ENCODE results near the gene NECAB2. TPM values are rescaled to one million over a fixed set of nuclear protein-coding genes. Genes with fewer than 3 reads are reported as not detected.

NECAB2 gene
- total RNA-seq, result 10 to 100 TPM; 12.7 to 14.9 TPM
- polyA plus RNA-seq (ENCODE audit: insufficient read length in 2 of 2), result 10 to 100 TPM; 78.5 to 82.1 TPM
- long read RNA-seq, donor 1, transcript NECAB2-201 (13 exons, 1,608 nt), result major isoform, 15 of 26 reads
- long read RNA-seq, donor 1, partial matches to known transcripts, result 11 of 26 reads
- long read RNA-seq, donor 1, other reads (novel, unspliced or antisense), result 0 of 26 reads
- long read RNA-seq, donor 2, partial matches to known transcripts, result 5 of 9 reads
- long read RNA-seq, donor 2, other reads (novel, unspliced or antisense), result 0 of 9 reads
- long read RNA-seq, donor 3, transcript NECAB2-201 (13 exons, 1,608 nt), result major isoform, 8 of 8 reads
- long read RNA-seq, donor 3, partial matches to known transcripts, result 0 of 8 reads
- long read RNA-seq, donor 3, other reads (novel, unspliced or antisense), result 0 of 8 reads
- long read RNA-seq, donor 4, result 0 reads

DNA sequence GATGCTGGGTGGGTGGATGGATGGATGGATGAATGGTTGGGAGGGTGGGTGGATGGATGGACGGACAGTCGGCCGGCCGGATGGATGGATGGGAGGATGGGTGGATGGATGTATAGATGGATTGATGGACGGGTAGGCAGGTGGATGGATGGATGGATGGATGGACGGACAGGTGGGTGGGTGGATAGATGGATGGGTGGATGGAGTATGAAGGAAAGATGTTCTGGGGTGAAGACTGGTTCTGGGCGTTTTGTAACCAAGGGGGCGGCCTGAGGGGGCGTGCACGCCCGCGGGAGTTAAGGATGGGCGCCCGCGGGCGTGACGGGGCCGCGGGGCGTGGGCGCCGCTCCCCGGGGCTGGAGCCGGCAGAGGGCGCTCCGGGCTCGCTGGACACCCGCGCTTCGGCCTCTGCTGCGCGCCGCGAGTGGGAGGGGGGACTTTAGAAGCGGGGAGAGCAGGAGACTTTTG is at the start of gene NECAB2:
Gene NECAB2, plus strand, starts transcription at position 407 of the 468 bp plus-strand sequence. CDS start 405 bp downstream, outside the sequence.
- Histone ChIP-seq H3K4me1 (ENCODE audit: control insufficient read depth, insufficient read depth, low read length) (peaks cover 21% of the 10 kb centered on the region), H3K27ac (ENCODE audit: low read depth, low read length) (no peak within 1 kb of the TSS), H3K36me3 (ENCODE audit: control insufficient read depth, insufficient read depth, low read length) (peaks cover 21% of the 10 kb centered on the region), H3K27me3 (ENCODE audit: control insufficient read depth, insufficient read depth, low read length) (peaks cover 2% of the 10 kb centered on the region), H3K9me3 (ENCODE audit: control insufficient read depth, insufficient read depth, low read length) (no peaks in the 10 kb centered on the region), H3K4me3 (ENCODE audit: low read depth, low read length) (peak within 1 kb of the TSS; percentile 32)
- WGBS (ENCODE audit: insufficient coverage), result 23% methylated on average over 18 of the region's 35 CpGs
- peak in 3 of 6 donors; percentile 38 to 82 (median 75) for DNase-seq (ENCODE audit: low read depth in 4 of 6, low spot score in 6 of 6)

DNA sequence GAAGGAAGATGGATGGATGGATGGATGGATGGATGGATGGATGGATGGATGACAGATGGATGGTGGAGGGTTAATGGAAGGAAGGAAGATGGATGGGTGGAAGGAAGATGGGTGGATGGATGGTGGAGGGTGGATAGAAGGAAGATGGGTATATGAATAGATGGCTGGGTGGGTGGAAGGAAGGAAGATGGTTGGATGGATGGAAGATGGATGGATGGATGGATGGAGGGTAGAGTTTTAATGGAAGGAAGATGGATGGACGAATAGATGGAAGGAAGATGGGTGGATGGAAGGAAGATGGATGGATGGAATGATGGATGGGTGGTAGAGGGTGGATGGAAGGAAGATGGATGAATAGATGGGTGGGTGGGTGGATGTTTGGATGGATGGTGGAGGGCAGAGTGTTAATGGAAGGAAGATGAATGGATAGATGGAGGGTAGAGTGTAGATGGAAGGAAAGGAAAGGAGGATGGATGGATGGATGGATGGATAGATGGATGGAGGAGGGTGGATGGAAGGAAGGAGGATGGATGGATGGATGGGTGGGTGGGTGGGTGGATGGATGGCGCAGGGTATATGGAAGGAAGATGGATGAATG is 47.1 kb upstream of the NECAB2 start:
- DNase-seq (ENCODE audit: low read depth in 4 of 6, low spot score in 6 of 6), result no peak
- 87% methylated on average over 1 of the region's 2 CpGs for WGBS (ENCODE audit: insufficient coverage)
- no peaks in the 10 kb centered on the region for H3K27me3 ChIP-seq (ENCODE audit: control insufficient read depth, insufficient read depth, low read length)
- peaks cover 85% of the 10 kb centered on the region for H3K36me3 ChIP-seq (ENCODE audit: control insufficient read depth, insufficient read depth, low read length)
- no peak overlapping the region for H3K27ac ChIP-seq (ENCODE audit: low read depth, low read length)
- no peaks in the 10 kb centered on the region for H3K4me1 ChIP-seq (ENCODE audit: control insufficient read depth, insufficient read depth, low read length)
- H3K9me3 ChIP-seq (ENCODE audit: control insufficient read depth, insufficient read depth, low read length), result no peaks in the 10 kb centered on the region
- H3K4me3 ChIP-seq (ENCODE audit: low read depth, low read length), result no peak overlapping the region

DNA sequence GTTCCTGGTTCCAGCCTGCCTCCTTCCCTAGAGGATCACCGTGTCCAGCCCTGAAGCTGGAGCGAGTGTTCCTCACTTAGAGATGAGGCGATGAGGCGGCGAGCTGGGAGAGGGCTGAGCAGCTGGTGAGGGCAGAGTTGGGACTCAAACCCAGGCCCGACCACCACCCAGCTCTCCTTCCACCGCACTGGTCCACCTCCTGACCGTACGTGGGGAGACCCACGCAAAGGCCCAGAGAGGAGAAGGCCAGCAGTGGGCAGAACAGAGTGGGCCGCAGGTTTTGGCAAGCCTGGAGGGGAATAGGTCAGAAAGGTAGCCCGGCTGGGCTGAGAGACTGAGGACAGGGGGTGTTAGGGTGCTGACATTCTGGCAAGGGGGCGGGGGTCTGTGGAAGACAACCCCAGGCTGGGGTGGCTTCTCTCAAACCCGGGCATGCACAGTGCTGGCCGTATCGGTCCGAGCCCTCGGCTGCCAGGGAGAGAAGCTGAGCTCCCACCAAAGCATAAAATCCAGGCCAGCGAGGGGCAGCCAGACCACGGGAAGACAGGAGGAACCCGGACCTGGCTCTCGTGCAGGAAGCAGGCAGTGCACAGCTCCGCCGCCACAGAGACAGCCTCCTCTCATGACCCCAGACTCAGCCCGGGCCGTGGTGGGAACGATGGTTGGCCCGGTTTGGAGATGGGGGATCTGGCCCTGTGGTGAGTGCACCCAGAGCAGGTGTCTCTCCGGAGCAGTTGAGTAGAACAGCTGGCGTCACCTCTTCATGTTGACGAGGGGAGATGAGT is 44.3 kb upstream of the NECAB2 start:
- WGBS (ENCODE audit: insufficient coverage), result 88% methylated on average over 24 of the region's 31 CpGs

DNA sequence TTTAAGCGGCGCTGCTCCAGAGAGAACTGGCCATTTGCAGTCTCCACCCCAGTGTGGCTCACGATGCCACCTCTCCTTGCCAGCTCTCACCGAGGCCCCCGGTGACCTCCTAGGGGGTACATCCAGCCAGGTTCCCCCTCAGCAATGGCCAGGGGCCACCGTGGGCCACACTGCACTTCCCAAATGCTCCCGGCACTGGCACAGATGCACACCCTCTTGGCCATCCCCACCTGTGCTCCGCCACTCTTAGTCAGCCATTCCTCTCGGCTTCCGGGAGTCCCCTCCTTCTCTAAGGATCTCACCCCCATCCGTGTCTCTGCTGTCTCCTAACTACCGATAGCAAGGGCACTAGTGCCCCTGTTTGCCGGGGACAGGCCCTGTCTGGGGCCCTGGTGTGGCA is 43.4 kb upstream of the NECAB2 start:
- peaks cover 58% of the 10 kb centered on the region for H3K36me3 ChIP-seq (ENCODE audit: control insufficient read depth, insufficient read depth, low read length)
- WGBS (ENCODE audit: insufficient coverage), result 75% methylated on average over 12 of the region's 13 CpGs
- no peak overlapping the region for H3K4me3 ChIP-seq (ENCODE audit: low read depth, low read length)
- no peak overlapping the region for H3K27ac ChIP-seq (ENCODE audit: low read depth, low read length)
- DNase-seq (ENCODE audit: low read depth in 4 of 6, low spot score in 6 of 6), result no peak
- H3K9me3 ChIP-seq (ENCODE audit: control insufficient read depth, insufficient read depth, low read length), result no peaks in the 10 kb centered on the region
- peaks cover 10% of the 10 kb centered on the region for H3K4me1 ChIP-seq (ENCODE audit: control insufficient read depth, insufficient read depth, low read length)
- H3K27me3 ChIP-seq (ENCODE audit: control insufficient read depth, insufficient read depth, low read length), result no peaks in the 10 kb centered on the region

More for the DNA sequence above, 44.3 kb upstream of the NECAB2 start:
- peaks cover 66% of the 10 kb centered on the region for H3K36me3 ChIP-seq (ENCODE audit: control insufficient read depth, insufficient read depth, low read length)
- no peak overlapping the region for H3K27ac ChIP-seq (ENCODE audit: low read depth, low read length)
- DNase-seq (ENCODE audit: low read depth in 4 of 6, low spot score in 6 of 6), result no peak
- no peaks in the 10 kb centered on the region for H3K27me3 ChIP-seq (ENCODE audit: control insufficient read depth, insufficient read depth, low read length)
- no peaks in the 10 kb centered on the region for H3K9me3 ChIP-seq (ENCODE audit: control insufficient read depth, insufficient read depth, low read length)
- H3K4me1 ChIP-seq (ENCODE audit: control insufficient read depth, insufficient read depth, low read length), result peaks cover 10% of the 10 kb centered on the region
- H3K4me3 ChIP-seq (ENCODE audit: low read depth, low read length), result no peak overlapping the region

DNA sequence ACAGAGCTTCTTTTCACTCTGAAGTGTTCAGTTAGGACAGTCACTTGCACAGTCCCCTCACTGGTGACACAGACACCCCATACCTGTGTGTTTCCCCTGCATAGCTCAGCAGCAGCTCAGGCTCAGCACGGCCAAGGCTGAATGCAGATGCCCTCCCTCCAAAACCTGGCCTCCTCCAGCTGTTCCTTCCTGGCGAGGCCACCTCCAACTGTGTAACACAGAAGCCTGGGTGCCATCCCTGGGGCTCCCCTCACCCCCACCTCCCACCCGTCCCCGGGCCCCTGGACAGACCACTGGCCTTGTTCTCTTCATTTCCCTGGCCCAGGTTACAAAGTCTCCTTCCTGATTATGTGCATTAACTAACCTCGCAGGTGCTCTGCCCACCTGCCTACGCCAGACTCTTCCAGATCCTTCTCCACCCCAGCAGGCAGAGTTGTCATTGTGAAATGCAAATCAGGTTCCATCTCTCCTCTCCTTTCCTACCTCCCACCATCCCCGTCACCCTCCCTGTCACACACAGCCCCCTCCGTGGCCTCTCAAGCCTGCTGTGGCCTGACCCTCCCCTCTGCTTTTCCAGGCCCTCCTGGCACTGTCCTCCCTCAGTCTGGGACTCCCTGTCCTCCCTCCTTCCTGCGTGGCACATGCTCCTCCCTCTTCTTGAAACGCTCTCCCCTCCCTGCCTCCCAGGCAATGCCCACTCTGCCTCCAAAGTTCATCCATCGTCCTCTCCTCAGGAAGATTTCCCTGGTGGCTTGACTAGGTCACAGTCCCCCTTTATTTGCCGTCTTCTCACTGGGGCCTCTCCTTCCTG is 42.7 kb upstream of the NECAB2 start:
- H3K36me3 ChIP-seq (ENCODE audit: control insufficient read depth, insufficient read depth, low read length), result peaks cover 58% of the 10 kb centered on the region
- no peak for DNase-seq (ENCODE audit: low read depth in 4 of 6, low spot score in 6 of 6)
- H3K27me3 ChIP-seq (ENCODE audit: control insufficient read depth, insufficient read depth, low read length), result no peaks in the 10 kb centered on the region
- 78% methylated on average over 12 of the region's 12 CpGs for WGBS (ENCODE audit: insufficient coverage)
- no peak overlapping the region for H3K27ac ChIP-seq (ENCODE audit: low read depth, low read length)
- peaks cover 10% of the 10 kb centered on the region for H3K4me1 ChIP-seq (ENCODE audit: control insufficient read depth, insufficient read depth, low read length)
- no peaks in the 10 kb centered on the region for H3K9me3 ChIP-seq (ENCODE audit: control insufficient read depth, insufficient read depth, low read length)
- H3K4me3 ChIP-seq (ENCODE audit: low read depth, low read length), result no peak overlapping the region

DNA sequence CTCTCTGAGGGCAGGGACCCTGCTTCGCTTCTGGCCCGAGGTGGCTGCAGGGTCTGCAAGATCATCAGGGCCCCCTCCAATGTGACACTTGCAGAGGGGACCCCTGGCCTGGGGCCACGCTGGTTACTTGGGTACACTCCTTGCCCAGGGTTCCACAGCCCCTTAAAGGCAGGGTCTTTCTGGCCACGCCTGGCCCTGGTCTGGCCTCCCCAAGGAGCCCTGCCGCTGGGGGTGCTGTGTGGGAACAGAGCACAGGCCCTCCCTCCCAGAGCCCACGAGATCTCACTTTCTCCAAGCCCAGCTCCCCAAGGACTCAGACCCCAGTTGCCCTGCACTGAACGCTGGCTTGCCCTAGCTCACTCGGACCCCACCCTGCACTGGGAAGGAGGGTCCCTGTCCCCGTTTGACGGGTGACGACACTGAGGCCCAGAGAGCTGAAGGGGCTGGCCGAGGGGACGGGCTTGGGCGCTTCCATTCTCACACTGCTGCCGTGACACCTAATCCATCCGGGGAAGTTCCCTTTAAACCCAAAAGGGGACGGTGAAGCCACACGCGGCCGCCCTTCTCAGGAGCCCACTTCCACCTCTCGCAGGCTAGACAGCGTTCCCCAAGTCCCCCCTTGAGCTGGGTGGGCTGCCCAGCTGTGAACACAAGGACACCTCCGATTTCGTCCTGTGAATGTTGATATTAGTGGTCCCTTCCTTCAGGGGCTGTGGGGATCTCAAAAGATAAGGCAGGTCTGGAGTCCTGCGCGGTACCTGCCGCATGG is 41.9 kb upstream of the NECAB2 start:
- Histone ChIP-seq H3K4me3 (ENCODE audit: low read depth, low read length) (no peak overlapping the region), H3K27ac (ENCODE audit: low read depth, low read length) (no peak overlapping the region)
- WGBS (ENCODE audit: insufficient coverage), result 56% methylated on average over 27 of the region's 27 CpGs

DNA sequence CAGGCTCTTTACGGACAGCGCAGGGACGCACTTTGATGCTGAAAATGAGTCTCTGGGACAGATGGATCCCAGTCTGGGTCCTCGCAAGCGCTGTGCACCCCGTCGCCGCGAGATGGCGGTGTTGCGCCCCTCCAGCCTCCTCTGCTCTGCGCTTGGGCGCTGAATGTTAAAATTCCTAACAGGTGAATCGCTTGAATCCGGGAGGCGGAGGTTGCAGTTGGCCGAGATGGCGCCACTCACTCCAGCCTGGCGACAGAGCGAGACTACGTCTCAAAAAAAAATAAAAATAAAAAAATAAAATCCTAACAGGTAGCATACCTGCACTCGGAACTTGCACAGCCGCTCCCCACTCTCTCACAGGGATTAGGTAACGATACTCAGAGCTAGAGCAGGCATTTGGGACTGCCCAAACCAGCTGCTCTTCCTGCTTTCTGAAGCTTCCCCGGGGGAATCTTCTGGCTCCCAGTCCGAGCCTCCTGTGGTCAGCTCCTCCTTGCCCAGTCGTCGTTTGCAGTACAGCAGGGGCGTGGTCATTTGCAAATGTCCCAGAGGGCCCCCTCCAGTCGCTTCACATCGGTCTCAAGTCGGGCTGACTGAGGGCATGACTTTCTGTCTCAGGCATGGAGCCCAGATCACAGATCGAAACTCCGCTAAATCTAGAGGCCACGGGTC is 41.2 kb upstream of the NECAB2 start:
- Histone ChIP-seq H3K36me3 (ENCODE audit: control insufficient read depth, insufficient read depth, low read length) (peaks cover 65% of the 10 kb centered on the region), H3K4me3 (ENCODE audit: low read depth, low read length) (no peak overlapping the region), H3K27me3 (ENCODE audit: control insufficient read depth, insufficient read depth, low read length) (no peaks in the 10 kb centered on the region), H3K9me3 (ENCODE audit: control insufficient read depth, insufficient read depth, low read length) (no peaks in the 10 kb centered on the region), H3K27ac (ENCODE audit: low read depth, low read length) (no peak overlapping the region), H3K4me1 (ENCODE audit: control insufficient read depth, insufficient read depth, low read length) (peaks cover 10% of the 10 kb centered on the region)
- 19% methylated on average over 25 of the region's 35 CpGs for WGBS (ENCODE audit: insufficient coverage)
- peak; percentile 29 to 93 (median 49) for DNase-seq (ENCODE audit: low read depth in 4 of 6, low spot score in 6 of 6)

More for the DNA sequence above, 41.9 kb upstream of the NECAB2 start:
- no peaks in the 10 kb centered on the region for H3K27me3 ChIP-seq (ENCODE audit: control insufficient read depth, insufficient read depth, low read length)
- no peaks in the 10 kb centered on the region for H3K9me3 ChIP-seq (ENCODE audit: control insufficient read depth, insufficient read depth, low read length)
- H3K36me3 ChIP-seq (ENCODE audit: control insufficient read depth, insufficient read depth, low read length), result peaks cover 62% of the 10 kb centered on the region
- H3K4me1 ChIP-seq (ENCODE audit: control insufficient read depth, insufficient read depth, low read length), result peaks cover 10% of the 10 kb centered on the region
- no peak for DNase-seq (ENCODE audit: low read depth in 4 of 6, low spot score in 6 of 6)

DNA sequence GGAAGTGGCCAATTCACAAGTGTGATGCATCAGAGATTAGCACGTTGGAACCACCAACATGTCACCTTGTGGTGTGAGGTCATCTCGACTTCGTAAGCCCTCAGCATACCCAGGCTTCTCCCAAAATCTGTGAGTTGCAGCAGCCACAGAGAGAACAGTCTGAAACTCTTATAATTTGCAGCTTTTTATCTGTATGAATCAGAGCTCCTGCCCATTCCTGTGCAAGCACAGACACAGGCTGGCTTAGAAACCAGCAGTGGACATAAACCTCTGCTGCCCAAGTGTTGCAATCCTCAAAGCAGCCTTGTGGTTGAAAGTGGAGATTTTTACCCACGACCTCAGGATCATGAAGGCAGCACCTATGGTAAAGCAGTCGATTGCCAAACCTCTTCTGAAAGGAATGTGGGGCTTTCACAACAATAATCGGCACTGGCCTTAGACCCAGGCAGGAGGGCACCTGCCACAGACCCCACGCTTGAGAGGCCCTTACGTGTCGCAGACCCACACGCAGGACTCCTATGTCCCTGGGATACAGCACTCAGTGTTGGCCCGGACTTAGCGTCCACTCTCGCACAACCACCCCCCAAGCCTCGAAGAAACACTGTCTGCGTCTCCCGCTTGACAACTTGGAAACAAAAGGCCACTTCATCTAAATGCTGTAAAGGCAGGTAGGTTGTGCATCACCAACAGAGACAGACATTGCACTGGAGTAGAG is 39.5 kb upstream of the NECAB2 start:
- 94% methylated on average over 11 of the region's 16 CpGs for WGBS (ENCODE audit: insufficient coverage)
- Histone ChIP-seq H3K27ac (ENCODE audit: low read depth, low read length) (no peak overlapping the region), H3K27me3 (ENCODE audit: control insufficient read depth, insufficient read depth, low read length) (no peaks in the 10 kb centered on the region)

More for the DNA sequence above, 39.5 kb upstream of the NECAB2 start:
- peaks cover 10% of the 10 kb centered on the region for H3K4me1 ChIP-seq (ENCODE audit: control insufficient read depth, insufficient read depth, low read length)
- peaks cover 68% of the 10 kb centered on the region for H3K36me3 ChIP-seq (ENCODE audit: control insufficient read depth, insufficient read depth, low read length)
- no peaks in the 10 kb centered on the region for H3K9me3 ChIP-seq (ENCODE audit: control insufficient read depth, insufficient read depth, low read length)
- no peak overlapping the region for H3K4me3 ChIP-seq (ENCODE audit: low read depth, low read length)
- no peak for DNase-seq (ENCODE audit: low read depth in 4 of 6, low spot score in 6 of 6)
